Coronary artery (tissue), 2 donors: ENCODE results near the gene UBAC1.
"Not testable (repeated sequence)": the region's sequence is repeated elsewhere in the genome, so short reads cannot be mapped to it uniquely, and the experiment has no call there.

Experiments
- DNase-seq: peaks from one replicate; pipeline ENCODE4 v3.0.0-alpha.2; 2017; ENCODE audit warnings: low spot score
- H3K27ac ChIP-seq, 2 donors: fragments of 200-600 bp; sonication (generic); one replicate each; pipeline ENCODE4 v1.5.1; 2016 to 2019
- H3K4me3 ChIP-seq: fragments of 200-600 bp; sonication (generic); 2 replicates; pipeline ENCODE4 v1.5.1; 2016; ENCODE audit warnings: mild to moderate bottlenecking, moderate library complexity
- CTCF ChIP-seq: fragments of 200-600 bp; sonication (generic); IDR thresholded peaks from one replicate; pipeline ENCODE4 v1.5.1; 2019; ENCODE audit warnings: antibody characterized with exemption

UBAC1 gene

GRCh38 chr9:135945969-135946368 lies 15.2 kb downstream of the UBAC1 start:
- no peak for TF ChIP-seq CTCF
- Histone ChIP-seq H3K27ac (no peak overlapping the region), H3K4me3 (no peak overlapping the region)
- DNase-seq, result no peak

- DNase-seq, result no peak
- Histone ChIP-seq H3K4me3 (no peak overlapping the region), H3K27ac (no peak overlapping the region)
- no peak for TF ChIP-seq CTCF
Measured at GRCh38 chr9:135944444-135945252, 16.5 kb downstream of the UBAC1 start.

- not testable (repeated sequence) for H3K27ac ChIP-seq, H3K4me3 ChIP-seq, DNase-seq
Measured at GRCh38 chr9:135943604-135944003, 17.6 kb downstream of the UBAC1 start.

- H3K4me3 ChIP-seq, result no peak overlapping the region
- no peak for DNase-seq
- H3K27ac ChIP-seq, result no peak overlapping the region
- TF ChIP-seq CTCF, result no peak
Measured at GRCh38 chr9:135941288-135941995, 19.7 kb downstream of the UBAC1 start.

- DNase-seq, result no peak
- H3K27ac ChIP-seq, result no peak overlapping the region
- TF ChIP-seq CTCF, result no peak
- no peak overlapping the region for H3K4me3 ChIP-seq
Measured at GRCh38 chr9:135939351-135940265, 21.6 kb downstream of the UBAC1 start.

GRCh38 chr9:135937521-135938489 lies 23.4 kb downstream of the UBAC1 start:
- H3K27ac ChIP-seq, result no peak overlapping the region
- TF ChIP-seq CTCF, result no peak
- no peak for DNase-seq
- H3K4me3 ChIP-seq, result no peak overlapping the region
